SK-N-SH (cell line): Measurements from ENCODE around the gene DDX1.

Experiments used
- CTCF ChIP-seq: fragments of 200-600 bp; sonication (generic); IDR thresholded peaks from 2 replicates; pipeline ENCODE4 v1.6.1; 2017; ENCODE audit warnings: antibody characterized with exemption, mild to moderate bottlenecking, moderate library complexity
- EP300 ChIP-seq, 2 experiments: IDR thresholded peaks; 2 replicates each; pipeline versions ENCODE4 v1.4.0 to v1.6.1; 2012; ENCODE audit warnings: borderline replicate concordance in 1 of 2, low read depth in 1 of 2, low read length in 1 of 2
- FOXJ3 ChIP-seq: sonication (generic); formaldehyde crosslinking; IDR thresholded peaks from 2 replicates; pipeline ENCODE4 v1.5.1; 2020; ENCODE audit warnings: mild to moderate bottlenecking, missing genetic modification reagents
- GABPA ChIP-seq: IDR thresholded peaks from 2 replicates; pipeline ENCODE4 v1.4.0; 2012; ENCODE audit warnings: low read depth, mild to moderate bottlenecking
- MAX ChIP-seq: IDR thresholded peaks from 2 replicates; pipeline ENCODE4 v1.4.0; 2012; ENCODE audit warnings: low read depth
- TAF1 ChIP-seq: IDR thresholded peaks from 2 replicates; pipeline ENCODE4 v1.6.1; 2012; ENCODE audit warnings: low read depth, mild to moderate bottlenecking, low read length, moderate library complexity, borderline replicate concordance
- TCF12 ChIP-seq: IDR thresholded peaks from 2 replicates; pipeline ENCODE4 v1.4.0; 2012

- TF ChIP-seq TAF1 (no peak), TCF12 (no peak), EP300 (IDR thresholded peaks at IDR 0.05; ENCODE audit: borderline replicate concordance in 1 of 2, low read depth in 1 of 2, low read length in 1 of 2) (no peak), CTCF (no peak), MAX (no peak), FOXJ3 (CRISPR knock-in tag) (no peak), GABPA (no peak)
Measured at GRCh38 chr2:15665067-15665942, 73.6 kb downstream of the DDX1 start.
